ENCODE results near the gene GRIN2A.

The GRIN2A gene

GRCh38 chr16:10083301-10083700 lies 98.9 kb downstream of the GRIN2A start:
- no peak for DNase-seq

GRCh38 chr16:10081201-10081940 lies 100.9 kb downstream of the GRIN2A start:
- no peak for DNase-seq

- DNase-seq: no peak
Observed at GRCh38 chr16:10080051-10080772, 102.0 kb downstream of the GRIN2A start.

GRCh38 chr16:10078541-10078949 lies 103.7 kb downstream of the GRIN2A start:
- DNase-seq: no peak

- DNase-seq: no peak
Observed at GRCh38 chr16:10077861-10078260, 104.4 kb downstream of the GRIN2A start.

DNA sequence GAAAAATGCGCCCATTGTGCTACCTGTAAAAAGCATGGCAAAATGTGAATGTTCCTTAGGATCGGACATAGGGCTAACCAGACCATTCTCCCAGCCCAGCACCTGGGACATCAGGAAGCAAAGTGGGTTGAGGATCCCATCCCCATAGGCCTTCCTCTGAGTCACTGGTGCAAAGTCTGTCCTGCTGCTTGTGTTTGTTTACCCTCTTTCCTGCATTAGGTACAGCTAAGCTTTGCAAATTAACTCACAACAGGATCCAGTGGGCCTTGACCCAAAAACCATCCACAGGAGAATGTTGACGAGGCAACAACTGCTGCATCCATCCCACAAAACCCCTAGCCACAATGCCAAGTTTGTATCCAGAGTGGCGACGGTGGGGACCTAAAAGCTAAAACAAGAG lies 106.2 kb downstream of the GRIN2A start:
- no peak for DNase-seq

DNA sequence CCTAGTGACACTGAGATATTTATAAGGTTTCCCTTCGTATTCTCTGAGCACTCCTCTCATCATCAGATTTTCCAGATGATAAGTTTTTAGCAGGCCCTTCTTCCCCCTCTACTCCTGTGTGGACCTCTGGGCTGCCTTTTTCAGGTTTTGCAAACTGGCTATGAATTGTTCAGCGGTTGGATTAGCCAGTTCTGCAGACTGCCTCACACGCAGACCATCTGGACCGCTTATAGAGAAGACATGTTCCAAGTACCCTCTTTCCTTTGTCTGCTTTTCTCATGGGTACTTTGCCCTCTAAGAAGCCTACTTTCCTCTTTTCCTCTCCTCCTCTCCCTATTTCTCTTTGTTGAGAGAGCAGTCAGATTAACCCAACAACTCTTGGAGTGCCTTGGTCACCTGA lies 111.6 kb downstream of the GRIN2A start:
- no peak for DNase-seq

GRCh38 chr16:10069374-10069773 lies 112.9 kb downstream of the GRIN2A start:
- DNase-seq: no peak

DNA sequence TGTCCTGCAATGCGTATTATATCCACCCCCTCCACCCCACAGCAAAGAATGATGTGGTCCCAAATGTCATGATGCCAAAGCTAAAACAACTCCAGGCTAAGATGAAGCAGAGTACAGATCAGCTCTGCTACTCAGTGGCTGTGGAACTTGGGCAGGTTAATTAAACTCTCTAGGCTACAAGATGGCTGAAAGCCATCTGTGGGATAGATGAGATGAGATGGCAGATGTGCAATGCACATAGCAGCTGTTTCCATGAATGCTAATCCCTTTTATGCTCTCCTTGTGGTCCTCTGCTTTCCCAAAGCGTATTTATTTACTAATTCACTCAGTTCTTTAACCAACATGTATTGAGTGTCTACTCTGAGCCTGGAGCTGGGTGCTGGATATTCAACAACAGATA lies 114.4 kb downstream of the GRIN2A start:
- DNase-seq: no peak

GRCh38 chr16:10067406-10067805 lies 114.8 kb downstream of the GRIN2A start:
- no peak for DNase-seq

DNA sequence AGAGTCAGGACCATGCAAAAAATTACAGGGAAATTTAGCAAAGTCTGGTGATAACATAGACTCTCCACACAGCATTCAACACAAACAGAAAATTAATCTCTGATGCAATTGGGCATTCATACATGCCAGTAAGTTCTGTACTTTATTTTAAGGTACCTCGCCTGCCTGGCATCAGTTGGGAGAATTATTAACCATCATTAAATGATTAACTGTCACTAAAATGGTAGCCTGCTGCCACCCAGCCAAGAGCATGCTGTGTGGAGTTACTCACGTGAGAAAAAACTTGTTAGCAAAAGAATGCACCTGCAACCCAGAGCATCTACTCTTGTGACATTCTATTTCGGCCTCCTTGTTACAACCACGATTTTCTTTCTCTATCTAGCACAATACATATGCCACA lies 117.2 kb downstream of the GRIN2A start:
- DNase-seq: no peak

- DNase-seq: no peak
Observed at GRCh38 chr16:10048850-10049249, 133.4 kb downstream of the GRIN2A start.

DNA sequence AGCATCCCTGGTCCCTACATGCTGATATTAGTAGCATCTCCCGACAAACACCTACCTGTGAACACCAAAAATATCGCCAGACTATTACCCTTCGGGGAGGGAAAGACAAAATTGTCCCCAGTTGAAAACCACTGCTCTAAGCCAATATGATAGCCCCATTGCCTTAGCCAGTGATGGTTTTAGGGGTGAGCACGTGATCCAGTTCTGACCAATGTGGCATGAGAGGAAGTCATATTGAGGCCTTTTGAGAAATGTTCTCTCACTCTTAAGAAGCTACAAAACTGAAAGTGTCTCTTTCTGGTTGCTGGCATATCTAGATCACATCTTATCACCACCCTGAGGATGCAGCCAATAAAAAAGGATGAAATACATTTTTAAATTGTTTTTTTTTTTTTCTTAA lies 136.3 kb downstream of the GRIN2A start:
- no peak for DNase-seq

DNA sequence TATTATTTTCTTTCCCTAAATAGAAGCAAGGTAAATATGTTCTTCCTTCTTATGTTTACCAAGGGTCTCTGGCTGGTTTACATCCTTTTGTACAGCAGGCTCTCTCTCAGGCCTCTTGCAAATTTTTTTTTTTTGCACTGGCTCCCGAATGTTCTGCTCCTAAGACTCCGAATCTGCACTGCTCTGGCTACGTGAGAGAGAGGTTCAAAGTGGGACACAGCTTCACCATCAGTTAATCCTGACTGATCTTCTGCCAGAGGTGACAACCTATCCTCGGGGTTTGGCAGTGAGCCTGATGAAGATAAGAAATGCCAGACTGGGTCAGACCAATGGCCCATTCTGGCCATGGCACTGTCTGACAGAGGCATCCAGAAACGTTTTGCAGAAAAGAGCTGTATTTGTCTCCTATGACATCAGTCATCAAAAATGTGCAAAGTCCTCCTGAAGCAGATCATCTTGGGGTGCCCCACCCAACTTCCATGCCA lies 136.9 kb downstream of the GRIN2A start:
- no peak for DNase-seq

DNA sequence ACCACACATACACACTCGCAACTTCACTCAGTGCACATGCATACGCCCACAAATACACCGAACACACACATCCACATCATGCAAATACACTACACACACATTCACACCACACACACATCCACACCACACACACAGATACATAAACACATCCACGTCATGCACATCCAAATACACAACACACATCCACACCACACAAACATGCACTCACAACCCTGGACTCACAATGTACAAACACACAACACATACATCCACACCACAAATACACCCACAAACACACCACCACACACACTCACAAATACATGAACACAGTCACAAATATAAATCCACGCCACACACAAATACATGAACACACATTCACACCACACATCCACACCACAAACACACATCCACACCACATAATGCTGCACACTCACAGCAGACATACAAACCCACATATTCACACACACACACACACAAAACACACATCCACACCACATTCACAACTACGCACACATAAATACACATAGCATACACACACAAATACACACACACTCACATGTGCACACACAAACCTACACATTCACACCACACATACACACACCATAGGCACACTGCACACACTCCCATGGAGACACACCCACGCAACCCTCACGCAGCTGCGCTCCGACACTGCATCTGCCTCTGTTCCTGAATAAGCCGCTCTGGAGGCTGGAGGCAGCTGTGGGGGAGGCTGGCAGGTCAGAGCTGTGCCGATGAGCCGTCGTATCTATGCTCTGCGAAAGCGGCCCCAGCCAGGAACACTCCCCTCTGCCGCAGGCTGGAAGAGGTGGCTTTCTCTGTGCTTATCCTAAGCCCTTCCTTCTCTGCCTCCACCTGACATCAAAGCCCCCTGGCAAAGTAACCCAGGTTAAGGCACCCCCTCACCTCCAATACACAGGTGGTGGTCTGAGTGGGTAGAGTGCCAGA lies 141.8 kb downstream of the GRIN2A start:
- no peak for DNase-seq

DNA sequence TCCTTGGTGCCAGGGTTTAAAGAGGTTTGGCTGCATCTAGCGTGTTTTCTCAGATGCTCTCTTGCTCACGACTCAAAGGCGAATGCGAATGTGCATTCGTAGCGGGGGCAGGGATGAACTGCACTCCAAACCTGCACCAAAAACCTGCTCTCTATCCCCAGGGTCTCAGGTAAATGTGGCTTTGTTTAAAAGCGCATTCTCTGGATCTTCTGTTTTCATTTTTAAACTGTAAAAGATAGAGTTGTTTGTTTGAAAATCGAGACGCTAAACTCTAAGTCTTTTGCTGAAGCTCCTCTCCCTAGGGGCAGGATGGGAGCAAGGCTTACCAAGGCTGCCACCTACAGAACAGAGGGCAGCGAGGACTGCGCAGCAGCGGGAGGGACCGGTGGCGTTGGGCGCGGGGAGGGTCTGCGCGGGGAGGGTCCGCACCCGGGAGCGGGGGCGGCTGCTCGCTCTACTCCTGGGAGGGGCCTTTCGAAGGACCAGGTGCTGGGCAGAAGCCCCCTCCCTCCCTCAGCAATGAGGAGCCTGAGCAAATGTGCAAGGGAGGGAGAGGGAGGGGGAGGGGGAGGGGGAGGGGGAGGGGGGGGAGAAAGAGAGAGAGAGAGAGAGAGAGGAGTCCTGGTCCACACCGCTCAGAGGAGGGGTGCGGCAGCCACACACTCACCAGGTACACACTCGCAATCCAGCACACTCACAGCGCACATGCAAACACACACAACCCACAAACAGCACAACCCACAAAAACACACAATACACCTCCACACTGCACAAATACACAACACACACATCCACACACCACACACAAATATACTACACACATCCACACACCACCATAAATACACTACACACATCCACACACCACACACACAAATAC lies 142.8 kb downstream of the GRIN2A start:
- DNase-seq: no peak

GRCh38 chr16:10037751-10038150 lies 144.5 kb downstream of the GRIN2A start:
- DNase-seq: no peak

DNA sequence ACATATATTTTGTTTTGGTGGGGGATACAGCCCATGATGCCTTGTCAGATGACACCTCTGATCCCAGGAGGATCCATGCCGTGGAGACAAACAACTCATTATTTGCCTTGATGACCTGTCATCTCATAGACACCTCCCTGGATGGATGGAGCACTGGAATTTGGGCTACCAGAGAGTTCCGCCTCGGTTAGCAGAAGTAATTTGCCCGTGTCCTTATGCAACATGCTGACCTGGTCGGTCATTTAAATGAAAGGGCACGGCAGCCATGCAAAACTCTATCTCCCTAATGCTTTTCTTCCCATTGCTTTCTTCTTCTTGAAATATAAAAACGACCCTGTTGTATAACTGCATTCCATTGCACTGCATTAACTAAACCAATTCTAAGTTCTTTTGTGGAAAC lies 145.3 kb downstream of the GRIN2A start:
- no peak for DNase-seq

DNA sequence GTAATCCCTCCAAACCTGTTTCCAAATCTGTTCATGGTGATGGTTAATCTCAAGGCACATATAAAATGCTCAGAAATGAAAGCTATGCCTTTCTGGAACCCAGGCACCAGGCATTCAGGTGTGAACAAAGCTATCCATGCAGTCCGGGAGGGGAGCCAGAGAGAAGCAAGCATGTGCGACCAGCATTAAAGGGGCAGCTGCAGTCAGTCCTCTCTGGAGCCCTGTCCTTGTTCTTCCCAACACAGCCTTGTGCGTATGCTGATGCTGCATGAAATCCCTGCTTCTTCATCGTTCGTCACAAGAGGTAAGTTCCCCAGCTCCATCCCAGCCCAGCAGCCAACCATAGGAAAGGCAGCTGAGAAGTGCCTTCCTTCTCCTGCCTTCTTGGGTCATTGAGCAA lies 148.7 kb downstream of the GRIN2A start:
- no peak for DNase-seq

DNA sequence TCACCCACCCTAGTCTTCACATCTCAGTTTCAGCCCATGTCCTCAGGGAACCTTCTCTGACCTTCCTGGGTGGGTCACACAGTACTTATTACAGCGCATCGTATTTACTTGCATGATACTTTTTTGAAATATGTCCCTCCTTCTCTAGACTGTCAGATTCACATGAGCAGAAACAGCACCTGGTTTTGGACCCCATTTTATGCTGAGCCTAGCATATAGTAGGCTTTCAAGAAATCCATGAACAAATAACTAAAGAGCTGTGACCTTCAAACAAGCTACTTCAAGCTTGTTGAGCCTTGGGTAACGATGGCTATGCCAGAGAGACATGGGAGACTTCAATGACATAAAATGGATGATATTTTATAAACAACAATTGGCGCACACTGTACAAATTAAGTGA lies 150.3 kb downstream of the GRIN2A start:
- DNase-seq: no peak

- no peak for DNase-seq
Observed at GRCh38 chr16:10031473-10031872, 150.8 kb downstream of the GRIN2A start.

DNA sequence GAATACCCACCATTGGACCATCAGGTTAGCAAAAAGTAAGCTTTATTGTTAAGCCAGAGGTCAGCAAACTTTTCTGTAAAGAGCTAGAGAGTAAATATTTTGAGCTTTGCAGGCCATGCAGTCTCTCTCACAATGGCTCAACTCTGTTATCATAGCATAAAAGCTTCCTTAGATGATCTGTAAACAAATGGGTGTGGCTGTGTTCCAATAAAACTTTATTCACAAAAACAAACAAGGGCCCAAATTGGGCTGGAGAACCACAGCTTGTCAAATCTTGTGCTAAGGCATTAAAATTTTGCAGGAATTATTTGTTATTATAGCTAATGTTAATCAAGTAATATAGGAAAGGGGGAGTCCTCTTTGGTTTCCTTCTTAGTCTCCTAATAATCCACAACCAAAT lies 153.6 kb downstream of the GRIN2A start:
- DNase-seq: no peak

Measured in MV-4-11 (cell line).